Measurements from ENCODE around the gene FGF12. TPM values are rescaled to one million over a fixed set of nuclear protein-coding genes. Genes with fewer than 3 reads are reported as not detected.

The FGF12 gene
- total and polyA plus RNA-seq, 2 experiments from 2014 or later: not detected

DNA sequence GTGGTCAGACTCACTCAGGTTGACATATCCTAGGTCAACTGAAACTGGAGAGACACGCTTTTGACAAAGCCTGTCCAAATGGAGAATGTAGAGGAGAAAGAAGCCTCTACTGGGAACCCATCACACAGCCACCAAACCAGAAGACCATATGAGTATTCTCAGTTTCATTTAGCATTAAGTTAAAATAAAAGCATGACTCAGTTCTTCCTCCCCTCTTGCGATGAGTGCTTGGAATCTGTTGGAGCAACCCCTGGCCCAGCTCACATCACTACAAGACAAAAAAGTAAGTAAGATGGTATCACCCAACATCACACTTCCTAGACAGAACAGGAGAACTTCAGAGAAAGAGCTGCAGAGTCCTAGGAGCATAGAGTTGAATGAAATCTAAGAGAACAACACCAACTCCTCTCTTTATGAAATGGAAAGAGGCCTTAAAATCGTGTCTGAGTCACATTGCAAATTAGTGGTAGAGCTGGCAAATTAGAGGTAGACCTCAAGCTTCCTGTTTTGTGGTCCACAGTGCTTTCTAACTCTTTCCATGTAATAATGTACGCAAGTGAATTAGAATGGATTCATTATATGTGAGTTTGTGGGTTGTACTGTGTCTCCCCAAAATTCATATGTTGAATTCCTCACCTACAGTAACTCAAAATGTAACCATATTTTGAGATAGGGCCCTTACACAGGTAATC, 51.2 kb downstream of the FGF12 start:
- H3F3A ChIP-seq (ENCODE audit: insufficient read depth): no peaks in the 10 kb centered on the region
- WGBS, 2 experiments (ENCODE audit: low coverage in 1 of 2, low lambda C conversion rate in 2 of 2, missing lambda C conversion rate in 2 of 2): 18 to 21% methylated on average over 4 of the region's 4 CpGs
- H3K9me3 ChIP-seq (ENCODE audit: low read depth): no peaks in the 10 kb centered on the region
- H3K27me3 ChIP-seq (replicated peaks; ENCODE audit: insufficient read depth): no peaks in the 10 kb centered on the region
- no peak overlapping the region for H3K4me2 ChIP-seq (ENCODE audit: unreplicated experiment)
- H3K36me3 ChIP-seq (ENCODE audit: low read depth): no peaks in the 10 kb centered on the region
- no peaks in the 10 kb centered on the region for H3K79me2 ChIP-seq (ENCODE audit: insufficient read depth)
- DNase-seq: no peak
- no peak overlapping the region for H2AFZ ChIP-seq
- no peak overlapping the region for H3K9ac ChIP-seq
- no peaks in the 10 kb centered on the region for H3K4me1 ChIP-seq (ENCODE audit: insufficient read depth)
- no peak overlapping the region for H3K4me3 ChIP-seq
- H3K9me2 ChIP-seq (ENCODE audit: insufficient read depth): no peaks in the 10 kb centered on the region
- H4K20me1 ChIP-seq (ENCODE audit: insufficient read depth): no peaks in the 10 kb centered on the region
- TF ChIP-seq EZH2 (IDR thresholded peaks at IDR 0.05; ENCODE audit: insufficient read depth, poor library complexity, severe bottlenecking) (no peak), EZH2phosphoT487 (IDR thresholded peaks at IDR 0.05; ENCODE audit: insufficient read depth, low read depth) (no peak)
- in situ Hi-C loops (cut with MboI): no loop called here
- H3K27ac ChIP-seq: no peak overlapping the region

DNA sequence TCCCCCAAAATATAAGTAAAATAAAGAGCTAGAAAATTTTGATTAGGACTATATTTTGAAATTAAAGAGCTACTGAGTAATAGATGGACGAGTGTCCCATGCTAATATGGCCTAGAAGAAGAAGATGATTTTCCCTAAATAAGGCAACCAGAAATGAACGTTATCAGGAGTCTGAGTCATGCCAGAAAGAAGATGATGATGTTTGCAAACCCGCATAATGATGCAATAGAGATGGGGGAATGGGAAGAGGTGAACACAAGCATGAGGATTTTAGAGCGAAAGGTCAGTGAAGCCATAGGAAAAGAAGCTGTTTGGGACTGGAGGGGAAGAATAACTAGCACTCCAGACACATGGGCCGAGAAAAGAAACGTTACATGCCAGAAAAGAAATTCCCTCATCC, 71.7 kb downstream of the FGF12 start:
- H3K4me1 ChIP-seq (ENCODE audit: insufficient read depth): no peaks in the 10 kb centered on the region
- H3K9me2 ChIP-seq (ENCODE audit: insufficient read depth): no peaks in the 10 kb centered on the region
- H3K27me3 ChIP-seq (replicated peaks; ENCODE audit: insufficient read depth): no peaks in the 10 kb centered on the region
- no peaks in the 10 kb centered on the region for H3F3A ChIP-seq (ENCODE audit: insufficient read depth)
- H3K9ac ChIP-seq: no peak overlapping the region
- no peak for TF ChIP-seq EZH2phosphoT487 (IDR thresholded peaks at IDR 0.05; ENCODE audit: insufficient read depth, low read depth)
- TF ChIP-seq EZH2 (IDR thresholded peaks at IDR 0.05; ENCODE audit: insufficient read depth, poor library complexity, severe bottlenecking): no peak
- no peaks in the 10 kb centered on the region for H4K20me1 ChIP-seq (ENCODE audit: insufficient read depth)
- H3K9me3 ChIP-seq (ENCODE audit: low read depth): peaks cover 4% of the 10 kb centered on the region
- H3K27ac ChIP-seq: no peak overlapping the region
- H3K36me3 ChIP-seq (ENCODE audit: low read depth): no peaks in the 10 kb centered on the region
- H3K4me3 ChIP-seq: no peak overlapping the region
- H3K79me2 ChIP-seq (ENCODE audit: insufficient read depth): no peaks in the 10 kb centered on the region
- in situ Hi-C loops (cut with MboI): no loop called here
- H2AFZ ChIP-seq: no peak overlapping the region
- H3K4me2 ChIP-seq (ENCODE audit: unreplicated experiment): no peak overlapping the region
- no peak for DNase-seq
- WGBS, 2 experiments (ENCODE audit: low coverage in 1 of 2, low lambda C conversion rate in 2 of 2, missing lambda C conversion rate in 2 of 2): 25 to 29% methylated on average over 6 of the region's 6 CpGs

DNA sequence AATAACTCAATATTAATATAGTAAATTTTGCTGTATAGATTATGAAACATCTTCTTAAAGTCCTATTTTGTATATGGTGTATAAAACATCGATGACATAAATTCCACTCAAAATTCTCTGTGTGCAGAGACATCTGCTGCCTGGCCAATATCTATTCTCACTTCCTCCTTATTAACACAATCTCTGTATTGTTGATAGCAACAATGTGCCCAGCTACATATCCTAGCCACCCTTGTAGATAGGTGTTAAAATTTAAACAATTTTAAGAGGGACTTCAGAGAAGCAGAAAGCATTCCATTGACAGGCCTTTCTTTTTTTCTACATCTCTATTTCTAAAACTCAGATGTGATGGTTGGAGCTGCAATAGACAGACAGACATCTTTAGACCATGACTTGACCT, 72.3 kb downstream of the FGF12 start:
- H2AFZ ChIP-seq: no peak overlapping the region
- H3K4me1 ChIP-seq (ENCODE audit: insufficient read depth): no peaks in the 10 kb centered on the region
- H3K27me3 ChIP-seq (replicated peaks; ENCODE audit: insufficient read depth): no peaks in the 10 kb centered on the region
- no peaks in the 10 kb centered on the region for H3K36me3 ChIP-seq (ENCODE audit: low read depth)
- TF ChIP-seq EZH2 (IDR thresholded peaks at IDR 0.05; ENCODE audit: insufficient read depth, poor library complexity, severe bottlenecking) (no peak), EZH2phosphoT487 (IDR thresholded peaks at IDR 0.05; ENCODE audit: insufficient read depth, low read depth) (no peak)
- 11 to 39% methylated on average over 1 of the region's 1 CpG for WGBS, 2 experiments (ENCODE audit: low coverage in 1 of 2, low lambda C conversion rate in 2 of 2, missing lambda C conversion rate in 2 of 2)
- H3K9me2 ChIP-seq (ENCODE audit: insufficient read depth): no peaks in the 10 kb centered on the region
- H3K4me2 ChIP-seq (ENCODE audit: unreplicated experiment): no peak overlapping the region
- no peaks in the 10 kb centered on the region for H3K79me2 ChIP-seq (ENCODE audit: insufficient read depth)
- H3K4me3 ChIP-seq: no peak overlapping the region
- no peaks in the 10 kb centered on the region for H3F3A ChIP-seq (ENCODE audit: insufficient read depth)
- DNase-seq: no peak
- peaks cover 4% of the 10 kb centered on the region for H3K9me3 ChIP-seq (ENCODE audit: low read depth)
- H4K20me1 ChIP-seq (ENCODE audit: insufficient read depth): no peaks in the 10 kb centered on the region
- H3K9ac ChIP-seq: no peak overlapping the region
- no peak overlapping the region for H3K27ac ChIP-seq
- in situ Hi-C loops (cut with MboI): no loop called here

DNA sequence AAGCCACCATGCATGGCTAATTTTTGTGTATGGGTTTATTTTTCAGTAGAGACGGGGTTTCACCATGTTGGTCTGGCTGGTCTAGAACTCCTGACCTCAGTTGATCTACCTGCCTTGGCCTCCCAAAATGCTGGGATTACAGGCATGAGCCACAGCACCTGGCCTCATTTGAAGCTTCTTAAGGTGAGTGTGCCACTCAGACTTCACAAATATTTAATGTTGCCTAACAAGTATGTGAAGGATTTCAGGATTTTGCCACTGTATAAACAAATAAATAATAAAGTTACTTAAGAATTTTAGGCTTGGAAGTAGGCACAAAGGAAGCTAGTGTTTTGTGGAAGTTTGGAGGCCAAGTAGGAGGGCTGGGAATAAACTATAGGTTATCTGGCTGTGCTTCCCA, 73.5 kb downstream of the FGF12 start:
- Histone ChIP-seq H3K9ac (no peak overlapping the region), H3F3A (ENCODE audit: insufficient read depth) (no peaks in the 10 kb centered on the region), H3K79me2 (ENCODE audit: insufficient read depth) (no peaks in the 10 kb centered on the region), H3K36me3 (ENCODE audit: low read depth) (no peaks in the 10 kb centered on the region), H3K4me3 (no peak overlapping the region), H3K9me2 (ENCODE audit: insufficient read depth) (no peaks in the 10 kb centered on the region), H3K4me1 (ENCODE audit: insufficient read depth) (no peaks in the 10 kb centered on the region), H3K27me3 (replicated peaks; ENCODE audit: insufficient read depth) (no peaks in the 10 kb centered on the region), H3K9me3 (ENCODE audit: low read depth) (peaks cover 4% of the 10 kb centered on the region), H4K20me1 (ENCODE audit: insufficient read depth) (no peaks in the 10 kb centered on the region), H2AFZ (no peak overlapping the region), H3K27ac (no peak overlapping the region), H3K4me2 (ENCODE audit: unreplicated experiment) (no peak overlapping the region)
- no peak for TF ChIP-seq EZH2phosphoT487 (IDR thresholded peaks at IDR 0.05; ENCODE audit: insufficient read depth, low read depth)
- no peak for TF ChIP-seq EZH2 (IDR thresholded peaks at IDR 0.05; ENCODE audit: insufficient read depth, poor library complexity, severe bottlenecking)
- no peak for DNase-seq
- 27 to 56% methylated on average over 1 of the region's 1 CpG for WGBS, 2 experiments (ENCODE audit: low coverage in 1 of 2, low lambda C conversion rate in 2 of 2, missing lambda C conversion rate in 2 of 2)
- in situ Hi-C loops (cut with MboI): no loop called here
